ENCODE data around the gene HEATR5B.

DNA sequence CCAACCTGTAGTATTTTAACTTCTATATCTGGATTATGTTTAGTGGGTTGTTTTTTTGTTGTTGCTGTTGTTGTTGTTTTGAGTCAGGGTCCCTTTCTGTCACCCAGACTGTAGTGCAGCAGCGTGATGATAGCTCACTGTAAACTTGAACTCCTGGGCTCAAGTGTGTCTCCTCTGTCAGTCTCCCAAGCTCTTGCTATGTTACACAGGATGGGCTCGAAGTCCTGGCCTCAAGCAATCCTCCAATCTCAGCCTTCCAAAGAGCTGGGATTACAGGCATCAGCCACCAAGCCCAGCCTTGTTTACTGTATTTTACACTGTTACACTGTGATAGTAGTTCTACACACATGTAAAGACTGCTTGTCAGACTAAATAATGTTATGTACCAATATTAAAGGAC, 108.1 kb downstream of the HEATR5B start:
- TF ChIP-seq, protein P1, sequence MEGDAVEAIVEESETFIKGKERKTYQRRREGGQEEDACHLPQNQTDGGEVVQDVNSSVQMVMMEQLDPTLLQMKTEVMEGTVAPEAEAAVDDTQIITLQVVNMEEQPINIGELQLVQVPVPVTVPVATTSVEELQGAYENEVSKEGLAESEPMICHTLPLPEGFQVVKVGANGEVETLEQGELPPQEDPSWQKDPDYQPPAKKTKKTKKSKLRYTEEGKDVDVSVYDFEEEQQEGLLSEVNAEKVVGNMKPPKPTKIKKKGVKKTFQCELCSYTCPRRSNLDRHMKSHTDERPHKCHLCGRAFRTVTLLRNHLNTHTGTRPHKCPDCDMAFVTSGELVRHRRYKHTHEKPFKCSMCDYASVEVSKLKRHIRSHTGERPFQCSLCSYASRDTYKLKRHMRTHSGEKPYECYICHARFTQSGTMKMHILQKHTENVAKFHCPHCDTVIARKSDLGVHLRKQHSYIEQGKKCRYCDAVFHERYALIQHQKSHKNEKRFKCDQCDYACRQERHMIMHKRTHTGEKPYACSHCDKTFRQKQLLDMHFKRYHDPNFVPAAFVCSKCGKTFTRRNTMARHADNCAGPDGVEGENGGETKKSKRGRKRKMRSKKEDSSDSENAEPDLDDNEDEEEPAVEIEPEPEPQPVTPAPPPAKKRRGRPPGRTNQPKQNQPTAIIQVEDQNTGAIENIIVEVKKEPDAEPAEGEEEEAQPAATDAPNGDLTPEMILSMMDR (IDR thresholded peaks at IDR 0.05): no peak
- TF ChIP-seq EZH2 (IDR thresholded peaks at IDR 0.05; ENCODE audit: borderline replicate concordance, insufficient read depth, low read depth, low read length, poor library complexity, severe bottlenecking): no peak
